Mesodermal cell (in vitro differentiated cells): ENCODE results near the gene DIO3. TPM values are rescaled to one million over a fixed set of nuclear protein-coding genes. Genes with fewer than 3 reads are reported as not detected.

Experiments used
- H3K27ac ChIP-seq: 2 replicates; pipeline ENCODE4 v1.7.0; 2013; ENCODE audit warnings: mild to moderate bottlenecking, low read depth, low read length, moderate library complexity; ENCODE audit not compliant: severe bottlenecking
- H3K36me3 ChIP-seq: 2 replicates; pipeline ENCODE4 v1.7.1; 2013; ENCODE audit warnings: mild to moderate bottlenecking, low read length, moderate library complexity; ENCODE audit not compliant: control insufficient read depth, insufficient read depth
- H3K4me1 ChIP-seq: one replicate; pipeline ENCODE4 v1.7.1; 2013; ENCODE audit warnings: mild to moderate bottlenecking, low read length; ENCODE audit not compliant: insufficient read depth, control insufficient read depth, poor library complexity, severe bottlenecking
- H3K4me3 ChIP-seq: 2 replicates; pipeline ENCODE4 v1.7.0; 2013; ENCODE audit warnings: low read length, control low read depth, mild to moderate bottlenecking; ENCODE audit not compliant: insufficient read depth, poor library complexity, severe bottlenecking; ENCODE audit errors: extremely low read depth
- H3K9me3 ChIP-seq: 2 replicates; pipeline ENCODE4 v1.7.1; 2013; ENCODE audit warnings: mild to moderate bottlenecking, low read length, moderate library complexity; ENCODE audit not compliant: control insufficient read depth
- WGBS, 2 experiments: methylation state at CpG; one replicate each; pipeline ENCODE4 v1.1.5; 2013; ENCODE audit warnings: missing lambda C conversion rate in 2 of 2; ENCODE audit not compliant: insufficient coverage in 2 of 2; 5-methylcytosine and 5-hydroxymethylcytosine counted together
- polyA plus RNA-seq, 2 experiments: library from polyadenylated mRNA; stranded (reverse); fragments of 50-300 nt; gene quantifications; one replicate each; pipeline ENCODE4 v1.2.3, GENCODE V29; 2013

DIO3 gene
- polyA plus RNA-seq (2013, experiment 1 of 2): 4.5 TPM
- 3.7 TPM for polyA plus RNA-seq (2013, experiment 2 of 2)

- Histone ChIP-seq H3K4me3 (no peak within 1 kb of the TSS), H3K9me3 (peaks cover 11% of the 10 kb centered on the region), H3K4me1 (peaks cover 2% of the 10 kb centered on the region), H3K36me3 (no peaks in the 10 kb centered on the region), H3K27ac (no peak within 1 kb of the TSS)
- 23 to 33% methylated on average over 45 to 66 of the region's 73 CpGs for WGBS, 2 experiments
Measured at GRCh38 chr14:101561145-101561896, at the start of gene DIO3. Gene DIO3 (plus strand): TSS chr14:101561495.

DNA sequence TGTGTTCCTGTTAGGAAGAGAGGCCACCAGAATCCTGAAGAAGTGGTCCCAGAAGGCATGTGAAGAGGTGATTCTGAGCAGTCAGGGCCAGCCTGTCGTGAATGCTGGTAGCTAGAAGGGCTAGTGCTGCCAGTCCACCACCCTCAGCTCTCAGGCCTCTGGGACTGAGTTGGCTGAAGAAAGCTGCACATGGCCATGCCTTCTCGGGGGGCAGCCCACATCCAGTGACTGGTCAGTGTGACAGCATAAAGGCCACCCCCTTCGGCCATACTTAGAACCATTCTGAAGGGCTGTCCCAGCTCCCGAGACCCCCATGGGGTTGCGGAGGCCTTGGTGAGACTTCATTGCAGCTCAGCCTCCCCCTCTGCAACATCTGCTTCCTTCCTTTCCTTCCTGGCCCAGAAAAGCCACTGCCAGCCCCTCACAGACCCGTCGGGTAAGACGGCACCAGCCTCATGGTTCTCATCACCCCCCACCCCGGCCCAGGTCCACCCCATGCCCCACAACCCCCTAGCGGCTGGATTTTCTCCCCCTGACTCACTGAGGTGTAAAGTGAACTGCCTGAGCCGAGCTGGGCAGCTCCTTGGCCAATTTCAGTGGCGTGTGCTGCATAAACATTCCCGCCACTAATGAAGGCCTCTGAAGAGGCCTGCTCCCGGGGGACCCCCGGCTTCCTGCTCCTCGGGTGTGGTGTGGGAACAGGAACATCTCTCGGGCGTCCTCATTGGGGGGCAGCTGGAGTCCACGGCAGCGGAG lies 49.5 kb upstream of the DIO3 start:
- 87 to 93% methylated on average over 14 to 15 of the region's 20 CpGs for WGBS, 2 experiments
- no peak overlapping the region for H3K27ac ChIP-seq
- no peaks in the 10 kb centered on the region for H3K4me1 ChIP-seq
- H3K9me3 ChIP-seq: peaks cover 12% of the 10 kb centered on the region
- no peaks in the 10 kb centered on the region for H3K36me3 ChIP-seq
- H3K4me3 ChIP-seq: no peak overlapping the region

DNA sequence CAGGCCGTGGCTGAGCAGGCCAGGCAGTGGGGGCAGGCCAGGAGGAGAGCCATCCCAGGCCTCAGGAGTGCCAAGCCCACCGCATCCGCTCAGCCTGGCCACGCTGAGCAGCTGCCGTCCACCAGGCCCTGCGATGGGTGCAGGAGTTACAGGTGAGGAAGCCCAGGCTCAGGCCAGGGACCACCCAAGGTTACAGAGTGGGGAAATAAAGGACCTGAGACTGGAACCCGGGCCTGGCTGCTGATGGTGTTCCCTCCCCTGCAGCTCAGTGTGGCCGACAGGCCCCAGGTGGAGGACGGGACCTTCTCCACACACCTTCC lies 49.0 kb upstream of the DIO3 start:
- H3K4me1 ChIP-seq: no peaks in the 10 kb centered on the region
- H3K4me3 ChIP-seq: no peak overlapping the region
- peaks cover 12% of the 10 kb centered on the region for H3K9me3 ChIP-seq
- H3K27ac ChIP-seq: no peak overlapping the region
- H3K36me3 ChIP-seq: no peaks in the 10 kb centered on the region
- 93% methylated on average over 6 to 7 of the region's 9 CpGs for WGBS, 2 experiments

GRCh38 chr14:101514136-101514535 lies 47.2 kb upstream of the DIO3 start:
- no peaks in the 10 kb centered on the region for H3K4me1 ChIP-seq
- no peak overlapping the region for H3K4me3 ChIP-seq
- no peaks in the 10 kb centered on the region for H3K36me3 ChIP-seq
- peaks cover 12% of the 10 kb centered on the region for H3K9me3 ChIP-seq
- WGBS, 2 experiments: 71 to 83% methylated on average over 4 to 5 of the region's 5 CpGs
- H3K27ac ChIP-seq: no peak overlapping the region

DNA sequence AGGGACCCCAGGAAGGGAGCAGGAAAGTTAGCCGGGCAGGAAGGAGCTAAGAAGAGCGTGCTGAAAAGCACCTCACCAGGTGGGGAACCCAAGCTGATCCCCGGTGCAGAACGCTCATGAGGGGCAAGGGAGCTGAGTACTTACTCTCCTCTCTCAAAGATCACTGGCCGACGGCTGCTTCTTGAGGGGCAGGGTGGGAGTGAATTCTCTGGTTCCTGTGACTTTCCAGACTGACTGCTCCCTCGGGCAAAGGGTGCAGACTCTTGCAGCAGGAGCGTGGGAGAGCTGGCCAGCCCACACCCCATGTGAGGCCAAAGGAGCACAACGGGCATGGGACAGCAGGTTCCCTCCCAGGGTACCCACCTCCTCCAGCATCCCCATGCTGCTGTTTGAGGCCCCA lies 44.9 kb upstream of the DIO3 start:
- Histone ChIP-seq H3K4me1 (no peaks in the 10 kb centered on the region), H3K27ac (no peak overlapping the region), H3K9me3 (peaks cover 12% of the 10 kb centered on the region), H3K4me3 (no peak overlapping the region), H3K36me3 (no peaks in the 10 kb centered on the region)
- WGBS, 2 experiments: 85 to 100% methylated on average over 1 to 7 of the region's 9 CpGs

DNA sequence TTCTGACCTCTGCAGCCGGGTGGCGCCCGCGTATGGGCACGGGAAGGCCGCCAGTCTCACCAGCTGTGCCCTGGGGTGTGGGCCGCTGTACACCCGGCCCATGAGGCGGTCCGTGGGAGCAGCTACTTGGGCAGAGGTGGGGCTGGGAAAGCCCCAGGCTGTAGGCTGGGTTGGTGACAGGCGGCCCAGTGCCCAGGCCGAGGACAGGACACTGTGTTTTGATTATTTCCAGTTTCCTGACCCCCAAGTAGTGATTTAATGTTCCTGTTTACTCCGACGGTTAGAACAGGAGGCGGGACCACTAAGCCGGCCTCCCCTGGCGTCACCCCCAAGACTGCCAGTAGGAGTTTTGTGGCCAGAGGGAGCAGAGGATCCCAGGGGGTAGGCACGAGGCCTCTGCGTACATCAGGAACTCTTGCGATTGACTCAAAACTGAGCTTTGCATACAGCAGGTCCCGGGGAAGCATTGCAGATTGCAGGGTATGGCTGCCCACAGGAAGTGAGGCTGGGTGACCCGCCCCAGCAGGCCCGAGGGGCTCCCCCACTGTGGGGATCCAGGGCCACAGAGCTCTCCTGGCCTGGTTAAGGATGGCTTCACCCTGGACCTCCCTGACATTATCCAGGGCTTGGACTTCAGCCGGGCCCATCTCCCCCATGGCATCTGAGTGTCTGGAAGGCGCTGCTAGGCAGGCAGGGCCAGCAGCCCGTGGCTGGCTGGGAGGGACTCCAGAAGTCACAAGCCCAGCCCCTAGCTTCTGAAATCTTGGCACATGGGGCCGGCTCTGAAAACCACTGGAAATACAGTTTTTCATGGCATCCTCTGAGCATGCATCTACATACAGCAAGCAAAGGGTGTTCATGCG lies 42.5 kb upstream of the DIO3 start:
- Histone ChIP-seq H3K36me3 (no peaks in the 10 kb centered on the region), H3K4me1 (no peaks in the 10 kb centered on the region), H3K4me3 (no peak overlapping the region), H3K27ac (no peak overlapping the region), H3K9me3 (peaks cover 12% of the 10 kb centered on the region)
- 92 to 93% methylated on average over 22 to 26 of the region's 28 CpGs for WGBS, 2 experiments

DNA sequence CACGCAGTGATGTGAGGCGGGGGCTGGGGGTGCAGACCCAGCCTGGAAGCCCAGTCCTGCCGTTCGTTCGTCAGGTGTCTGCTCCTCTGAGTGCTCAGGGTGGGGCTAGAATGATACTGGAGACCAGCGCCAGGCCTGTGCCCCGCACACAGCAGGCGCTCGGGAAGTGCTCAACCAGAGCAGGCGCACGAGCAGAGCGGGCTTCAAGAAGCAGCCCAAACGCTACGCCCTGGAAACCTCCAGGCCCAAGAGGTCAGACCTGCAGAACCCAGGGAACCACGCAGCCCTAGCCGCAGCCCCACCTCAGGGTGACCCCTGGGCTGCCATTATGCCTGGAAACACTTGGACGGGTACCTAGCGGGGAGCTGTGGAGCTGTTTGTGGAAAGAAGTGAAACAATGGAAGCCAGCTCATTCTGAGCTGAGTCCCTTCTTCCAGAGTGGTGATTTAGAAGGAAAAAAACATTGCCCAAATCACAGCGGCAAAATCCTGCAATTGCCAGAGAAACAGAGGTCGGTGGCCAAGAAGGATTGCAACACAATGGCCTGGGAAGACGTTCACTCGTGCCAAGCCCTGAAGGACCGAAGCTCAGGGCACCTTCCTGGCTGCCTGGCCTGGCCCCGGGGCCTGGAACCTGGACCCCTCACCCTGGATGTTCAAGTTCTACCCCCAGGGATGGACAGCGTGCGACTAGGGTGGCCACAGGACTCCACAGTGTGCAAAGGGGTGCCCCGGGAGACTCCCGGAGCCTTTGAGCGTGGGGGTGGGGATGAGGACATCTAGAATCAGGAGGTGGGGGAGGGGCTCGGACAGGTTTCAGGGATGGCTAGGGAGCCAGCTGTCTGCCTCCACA lies 40.4 kb upstream of the DIO3 start:
- Histone ChIP-seq H3K27ac (no peak overlapping the region), H3K36me3 (no peaks in the 10 kb centered on the region), H3K4me1 (no peaks in the 10 kb centered on the region), H3K4me3 (no peak overlapping the region), H3K9me3 (peaks cover 5% of the 10 kb centered on the region)
- WGBS, 2 experiments: 89 to 91% methylated on average over 22 to 26 of the region's 30 CpGs

DNA sequence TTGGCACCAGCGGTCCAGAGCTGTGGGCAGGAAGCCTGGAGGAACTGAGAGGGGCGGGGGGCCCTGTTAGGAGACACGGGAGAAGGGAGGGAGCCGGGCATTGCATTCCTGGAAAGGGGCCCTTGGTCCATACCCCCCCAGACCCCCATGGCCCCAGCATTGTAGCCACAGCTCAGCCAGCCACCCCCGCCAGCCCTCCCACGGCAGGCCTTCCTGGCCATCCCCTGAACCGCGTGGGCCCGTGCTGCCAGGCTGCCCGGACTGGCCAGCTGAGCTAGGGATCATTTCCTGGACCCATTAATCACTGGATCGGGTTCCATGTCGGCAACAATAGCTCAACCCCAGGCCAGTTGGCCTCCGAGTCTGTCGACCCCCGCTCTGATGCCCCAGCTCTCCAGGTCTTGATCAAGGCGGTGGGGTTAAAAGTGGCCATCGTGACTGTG lies 39.8 kb upstream of the DIO3 start:
- Histone ChIP-seq H3K4me3 (no peak overlapping the region), H3K9me3 (no peaks in the 10 kb centered on the region), H3K36me3 (no peaks in the 10 kb centered on the region), H3K27ac (no peak overlapping the region), H3K4me1 (no peaks in the 10 kb centered on the region)
- 87 to 92% methylated on average over 14 of the region's 17 CpGs for WGBS, 2 experiments

DNA sequence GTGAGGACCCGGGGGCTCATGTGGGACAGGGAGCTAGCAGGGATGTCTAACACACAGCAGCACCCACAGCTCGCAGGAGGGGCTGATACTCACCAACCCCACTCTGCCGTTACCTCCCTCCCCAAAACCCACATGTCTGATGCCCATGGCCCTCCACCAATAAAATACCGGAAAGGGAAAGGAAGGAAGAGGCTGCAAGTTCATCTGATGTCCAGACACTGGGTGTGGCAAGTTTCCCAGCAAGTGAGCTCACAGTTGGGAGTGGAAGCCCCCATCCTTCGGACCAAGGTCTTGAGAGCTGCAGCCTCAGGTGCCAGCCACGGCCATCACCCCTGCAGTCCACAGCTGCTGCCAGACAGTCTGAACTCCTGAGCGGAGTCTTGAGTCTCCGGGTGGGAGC lies 39.3 kb upstream of the DIO3 start:
- WGBS, 2 experiments: 93% methylated on average over 4 to 5 of the region's 8 CpGs
- Histone ChIP-seq H3K4me1 (no peaks in the 10 kb centered on the region), H3K9me3 (no peaks in the 10 kb centered on the region), H3K36me3 (no peaks in the 10 kb centered on the region), H3K4me3 (no peak overlapping the region), H3K27ac (no peak overlapping the region)
